BE2C (cell line): ENCODE data around the gene PLCB4.

Experiments used
- DNase-seq: peaks from one replicate; pipeline ENCODE4 v3.0.0-alpha.2; 2020
- H3K27me3 ChIP-seq: fragments of 250-450 bp; sonication (Bioruptor Pico); 2 replicates; pipeline ENCODE4 v1.5.1; 2020; ENCODE audit warnings: mild to moderate bottlenecking
- H3K36me3 ChIP-seq: fragments of 250-450 bp; sonication (Bioruptor Pico); 2 replicates; pipeline ENCODE4 v1.5.1; 2020; ENCODE audit warnings: mild to moderate bottlenecking
- H3K4me1 ChIP-seq: fragments of 250-450 bp; sonication (Bioruptor Pico); 2 replicates; pipeline ENCODE4 v1.5.1; 2020
- H3K4me3 ChIP-seq: 2 replicates; pipeline ENCODE4 v1.5.1; 2011; ENCODE audit warnings: low read depth, low read length
- H3K9me3 ChIP-seq: fragments of 250-450 bp; sonication (Bioruptor Pico); 2 replicates; pipeline ENCODE4 v1.5.1; 2020
- CTCF ChIP-seq: IDR thresholded peaks from 2 replicates; pipeline ENCODE4 v1.5.1; 2012; ENCODE audit warnings: mild to moderate bottlenecking, low read depth, low read length

The PLCB4 gene

GRCh38 chr20:9507544-9508239 lies 438.8 kb downstream of the PLCB4 start:
- no peaks in the 10 kb centered on the region for H3K36me3 ChIP-seq
- no peaks in the 10 kb centered on the region for H3K4me1 ChIP-seq
- H3K27me3 ChIP-seq = no peaks in the 10 kb centered on the region
- no peak for TF ChIP-seq CTCF
- DNase-seq = no peak
- H3K4me3 ChIP-seq = no peak overlapping the region
- no peaks in the 10 kb centered on the region for H3K9me3 ChIP-seq

GRCh38 chr20:9508240-9508661 lies 439.4 kb downstream of the PLCB4 start:
- no peaks in the 10 kb centered on the region for H3K36me3 ChIP-seq
- H3K4me3 ChIP-seq = no peak overlapping the region
- H3K27me3 ChIP-seq = no peaks in the 10 kb centered on the region
- TF ChIP-seq CTCF = no peak
- no peak for DNase-seq
- no peaks in the 10 kb centered on the region for H3K4me1 ChIP-seq
- no peaks in the 10 kb centered on the region for H3K9me3 ChIP-seq

GRCh38 chr20:9508696-9509178 lies 439.9 kb downstream of the PLCB4 start:
- no peak for TF ChIP-seq CTCF
- Histone ChIP-seq H3K4me1 (peaks cover 3% of the 10 kb centered on the region; the same call in 1 of the 2 replicates), H3K27me3 (no peaks in the 10 kb centered on the region), H3K9me3 (no peaks in the 10 kb centered on the region), H3K4me3 (no peak overlapping the region), H3K36me3 (no peaks in the 10 kb centered on the region)
- DNase-seq = no peak

GRCh38 chr20:9509246-9509645 lies 440.4 kb downstream of the PLCB4 start:
- H3K4me3 ChIP-seq = no peak overlapping the region
- no peaks in the 10 kb centered on the region for H3K36me3 ChIP-seq
- no peaks in the 10 kb centered on the region for H3K9me3 ChIP-seq
- H3K27me3 ChIP-seq = no peaks in the 10 kb centered on the region
- H3K4me1 ChIP-seq = peaks cover 3% of the 10 kb centered on the region; the same call in 1 of the 2 replicates
- TF ChIP-seq CTCF = no peak
- no peak for DNase-seq

GRCh38 chr20:9510911-9511310 lies 442.0 kb downstream of the PLCB4 start:
- DNase-seq = no peak
- H3K27me3 ChIP-seq = no peaks in the 10 kb centered on the region
- no peak for TF ChIP-seq CTCF
- 0 out of 2 replicates have a peak, but pooled peaks cover 2% of the 10 kb centered on the region for H3K36me3 ChIP-seq
- H3K4me3 ChIP-seq = no peak overlapping the region
- no peaks in the 10 kb centered on the region for H3K9me3 ChIP-seq
- H3K4me1 ChIP-seq = peaks cover 3% of the 10 kb centered on the region; the same call in 1 of the 2 replicates

- no peak for TF ChIP-seq CTCF
- DNase-seq = no peak
- peak overlapping the region; percentile 84 for H3K4me3 ChIP-seq
- no peaks in the 10 kb centered on the region for H3K27me3 ChIP-seq
- peaks cover 34% of the 10 kb centered on the region for H3K36me3 ChIP-seq
- H3K4me1 ChIP-seq = peaks cover 9% of the 10 kb centered on the region
- H3K9me3 ChIP-seq = no peaks in the 10 kb centered on the region
Measured at GRCh38 chr20:9514072-9514460, 445.2 kb downstream of the PLCB4 start.
